ENCODE data around the gene ANKRD33B. TPM values are rescaled to one million over a fixed set of nuclear protein-coding genes. Genes with fewer than 3 reads are reported as not detected.

Gene ANKRD33B
- total and polyA plus RNA-seq, 9 of the 15 experiments (the other 6 are each of a cell fraction or from before 2014, with no cell fraction given): 0.10 to 1.7 (median 0.40) TPM

- TF ChIP-seq TRIM24 (IDR thresholded peaks at IDR 0.05) (no peak), ARID3B (CRISPR knock-in tag; IDR thresholded peaks at IDR 0.05; ENCODE audit: borderline replicate concordance) (no peak), PRPF4 (IDR thresholded peaks at IDR 0.05; ENCODE audit: insufficient read depth, low read depth, low read length, poor library complexity, severe bottlenecking) (no peak)
Observed at GRCh38 chr5:10661401-10661800, 97.5 kb downstream of the ANKRD33B start (continued).

- Histone ChIP-seq H3K9me3 (replicated peaks; ENCODE audit: control insufficient read depth, insufficient read depth, low read depth, low read length) (no peaks in the 10 kb centered on the region), H3K79me2 (ENCODE audit: control insufficient read depth, insufficient read depth, low read length) (no peaks in the 10 kb centered on the region), H3K36me3 (ENCODE audit: control insufficient read depth, insufficient read depth, low read length) (no peaks in the 10 kb centered on the region), H3K9me1 (ENCODE audit: control insufficient read depth, insufficient read depth, low read length) (no peaks in the 10 kb centered on the region), H3K27ac (ENCODE audit: extremely low read depth, low read depth, low read length) (no peak overlapping the region), H2AFZ (ENCODE audit: low read depth, low read length) (no peak overlapping the region), H3K4me1 (replicated peaks in 1 of 2; ENCODE audit: control insufficient read depth in 2 of 2, insufficient read depth in 2 of 2, low read length in 2 of 2) (0 out of 5 replicates have a peak, but pooled peaks cover 0 to 3% of the 10 kb centered on the region in 2 experiments), H3K4me2 (ENCODE audit: insufficient read depth, low read length) (no peak overlapping the region), H4K20me1 (replicated peaks; ENCODE audit: control insufficient read depth, insufficient read depth, low read length) (peaks cover 10% of the 10 kb centered on the region; the same call in 1 of the 2 replicates), H3K4me3 (no peak overlapping the region), H3K9ac (ENCODE audit: insufficient read depth in 1 of 2, low read depth in 2 of 2, low read length in 2 of 2) (no peak overlapping the region), H3K27me3 (ENCODE audit: control insufficient read depth in 2 of 2, insufficient read depth in 2 of 2, low read length in 2 of 2) (peaks cover 46 to 66% of the 10 kb centered on the region in 2 experiments)
- in situ Hi-C loops (cut with MboI) (no loop called here), intact Hi-C loops (cut with micrococcal nuclease) (no loop called here)
- no peak for FAIRE-seq
- no peak for DNase-seq (ENCODE audit: extremely low read depth in 1 of 4, low spot score in 3 of 4)
- no peak for ATAC-seq
- BruUV-seq (replicated peaks): no TSS peak
- ChIA-PET POLR2A (interaction anchor here (1.7 kb wide), 1 partner anchor 13 kb away, joined by 7 read pairs; no protein-coding TSS in a partner anchor), CTCF (ENCODE audit: low intra/inter-chr PET ratio) (no interaction called here)
- WGBS (ENCODE audit: insufficient coverage, low coverage, missing lambda C conversion rate): 2% methylated on average over 11 of the region's 11 CpGs
- TF ChIP-seq FOXP4 (CRISPR knock-in tag; IDR thresholded peaks at IDR 0.05; ENCODE audit: borderline replicate concordance) (no peak), NR4A1 (CRISPR knock-in tag; IDR thresholded peaks at IDR 0.05) (no peak), NR4A1 (tag; IDR thresholded peaks at IDR 0.05) (no peak), SUPT5H (IDR thresholded peaks at IDR 0.05) (no peak), MTF1 (CRISPR knock-in tag; IDR thresholded peaks at IDR 0.05; ENCODE audit: borderline replicate concordance) (no peak), THRA (IDR thresholded peaks at IDR 0.05) (no peak), ZNF24 (IDR thresholded peaks at IDR 0.05) (no peak), ZKSCAN8 (CRISPR knock-in tag; IDR thresholded peaks at IDR 0.05) (no peak), PTBP1 (IDR thresholded peaks at IDR 0.05; ENCODE audit: low read depth, low read length) (no peak), ZNF184 (CRISPR knock-in tag; IDR thresholded peaks at IDR 0.05) (no peak), POU5F1 (IDR thresholded peaks at IDR 0.05; ENCODE audit: borderline replicate concordance, low read depth, low read length, partially characterized antibody) (no peak), HMGN3 (IDR thresholded peaks at IDR 0.05; ENCODE audit: borderline replicate concordance, extremely low read depth, insufficient read length, low read depth, low read length) (no peak), ZNF133 (CRISPR knock-in tag; IDR thresholded peaks at IDR 0.05) (no peak)
Observed at GRCh38 chr5:10662083-10662482, 98.2 kb downstream of the ANKRD33B start.

Data from K562 (cell line).